PC-3 (cell line): ENCODE results near the gene ZMYND10. TPM values are rescaled to one million over a fixed set of nuclear protein-coding genes. Genes with fewer than 3 reads are reported as not detected.

Experiments used
- ATAC-seq: fragments of 200-7000 bp; cut with Tn5 transposase; 2 replicates; pipeline ENCODE4 v1.9.1; 2020; ENCODE audit warnings: mild to moderate bottlenecking, moderate library complexity
- BruUV-seq: library from RNA; stranded (reverse); fragments of 400-500 nt; replicated peaks from 2 replicates; lab custom pipeline; 2021; lab: Mats Ljungman, UMichigan
- CTCF ChIA-PET: fragments of 300-600 bp; sonication (Branson Sonifier 250); formaldehyde crosslinking; loops from one replicate; lab custom pipeline; 2022; ENCODE audit warnings: antibody characterized with exemption; lab: Charles Lee
- POLR2A ChIA-PET: fragments of 300-600 bp; sonication (Branson Sonifier 250); formaldehyde crosslinking; loops from one replicate; lab custom pipeline; 2022; ENCODE audit warnings: antibody characterized with exemption; ENCODE audit not compliant: unreplicated experiment; lab: Charles Lee
- DNase-seq: peaks from one replicate; pipeline ENCODE4 v3.0.0-alpha.2; 2015
- H2AFZ ChIP-seq: fragments of 300-600 bp; sonication (generic); 2 replicates; pipeline ENCODE4 v1.6.0; 2016; ENCODE audit warnings: antibody characterized with exemption, low read length
- H3F3A ChIP-seq: fragments of 300-600 bp; sonication (generic); one replicate; pipeline ENCODE4 v1.6.0; 2017; ENCODE audit warnings: antibody characterized with exemption, low read length, control low read depth, mild to moderate bottlenecking; ENCODE audit not compliant: unreplicated experiment
- H3K27ac ChIP-seq: fragments of 300-600 bp; sonication (generic); 2 replicates; pipeline ENCODE4 v1.5.1; 2016; ENCODE audit warnings: mild to moderate bottlenecking, low read length
- H3K27me3 ChIP-seq: fragments of 300-600 bp; sonication (generic); 2 replicates; pipeline ENCODE4 v1.6.1; 2016; ENCODE audit warnings: low read length, mixed read lengths
- H3K36me3 ChIP-seq: fragments of 300-600 bp; sonication (generic); 2 replicates; pipeline ENCODE4 v1.6.1; 2016; ENCODE audit warnings: low read depth, mixed run types, low read length, mixed read lengths
- H3K4me1 ChIP-seq: fragments of 300-600 bp; sonication (generic); 2 replicates; pipeline ENCODE4 v1.5.1; 2016; ENCODE audit warnings: low read length; ENCODE audit not compliant: insufficient read depth
- H3K4me2 ChIP-seq: fragments of 300-600 bp; sonication (generic); 2 replicates; pipeline ENCODE4 v1.6.0; 2016; ENCODE audit warnings: low read length
- H3K4me3 ChIP-seq: fragments of 300-600 bp; sonication (generic); 2 replicates; pipeline ENCODE4 v1.5.1; 2016; ENCODE audit warnings: mild to moderate bottlenecking, low read length, mixed read lengths
- H3K79me2 ChIP-seq: fragments of 300-600 bp; sonication (generic); 2 replicates; pipeline ENCODE4 v1.6.1; 2017; ENCODE audit warnings: low read length, mixed read lengths
- H3K9ac ChIP-seq: fragments of 300-600 bp; sonication (generic); 2 replicates; pipeline ENCODE4 v1.6.0; 2016; ENCODE audit warnings: mild to moderate bottlenecking, low read length
- H3K9me2 ChIP-seq: fragments of 300-600 bp; sonication (generic); replicated peaks from 2 replicates; pipeline ENCODE4 v1.6.1; 2016; ENCODE audit warnings: mixed run types, low read length, mixed read lengths
- H3K9me3 ChIP-seq: fragments of 300-600 bp; sonication (generic); 2 replicates; pipeline ENCODE4 v1.6.1; 2016; ENCODE audit warnings: low read length, mixed read lengths
- H4K20me1 ChIP-seq: fragments of 300-600 bp; sonication (generic); 2 replicates; pipeline ENCODE4 v1.6.1; 2016; ENCODE audit warnings: low read length, mixed read lengths
- CTCF ChIP-seq: fragments of 300-600 bp; sonication (generic); conservative IDR thresholded peaks from 2 replicates; pipeline ENCODE4 v1.5.1; 2017; ENCODE audit warnings: antibody characterized with exemption, low read depth, mild to moderate bottlenecking, low read length
- EZH2 ChIP-seq: fragments of 300-600 bp; sonication (generic); IDR thresholded peaks from one replicate; pipeline ENCODE4 v1.6.1; 2017; ENCODE audit warnings: antibody characterized with exemption, mild to moderate bottlenecking, low read length; ENCODE audit not compliant: unreplicated experiment
- EZH2phosphoT487 ChIP-seq: fragments of 300-600 bp; sonication (generic); IDR thresholded peaks from 2 replicates; pipeline ENCODE4 v1.6.1; 2018; ENCODE audit warnings: mild to moderate bottlenecking, antibody characterized with exemption, low read length, borderline replicate concordance
- intact Hi-C: fragments of 100-400 bp; cut with micrococcal nuclease; formaldehyde crosslinking; loops from 2 replicates; pipeline ENCODE4 v1.9.0; 2023
- total RNA-seq: library from RNA; depleted of rRNA; stranded (reverse); fragments of >200 nt; gene quantifications from 2 replicates; pipeline ENCODE4 v1.2.3, GENCODE V29; 2014

ZMYND10 gene
- total RNA-seq, 1 experiment from 2014 or later: 1.6 TPM

GRCh38 chr3:50299638-50299928 lies 45.9 kb downstream of the ZMYND10 start:
- no peak for DNase-seq
- H3K9me2 ChIP-seq: no peaks in the 10 kb centered on the region
- peaks cover 20% of the 10 kb centered on the region for H3K4me1 ChIP-seq
- H3F3A ChIP-seq: no peaks in the 10 kb centered on the region
- no peak for ATAC-seq
- CTCF ChIA-PET: interaction anchor here (0.7 to 1.6 kb wide), 4 partner anchors 22 to 53 kb away, joined by 4 to 7 read pairs (median 6); no protein-coding TSS in a partner anchor
- peak overlapping the region; percentile 90 for H3K27ac ChIP-seq
- peak overlapping the region; percentile 52 for H3K4me3 ChIP-seq
- H3K4me2 ChIP-seq: peak overlapping the region; percentile 71
- H3K36me3 ChIP-seq: no peaks in the 10 kb centered on the region
- H3K9me3 ChIP-seq: no peaks in the 10 kb centered on the region
- peaks cover 14% of the 10 kb centered on the region for H3K79me2 ChIP-seq
- TF ChIP-seq EZH2 (no peak), CTCF (no peak), EZH2phosphoT487 (no peak)
- no peaks in the 10 kb centered on the region for H3K27me3 ChIP-seq
- POLR2A ChIA-PET: interaction anchor here (0.6 to 1.8 kb wide), 4 partner anchors 10 to 51 kb away, joined by 3 to 12 read pairs (median 6); partner anchors contain the start of genes CYB561D2 and NPRL2
- no peaks in the 10 kb centered on the region for H4K20me1 ChIP-seq
- H3K9ac ChIP-seq: peak overlapping the region; percentile 81
- BruUV-seq: no TSS peak
- peak overlapping the region; percentile 57; the same call in 1 of the 2 replicates for H2AFZ ChIP-seq
- intact Hi-C loops: loop anchor here (1.0 to 2.0 kb wide), 3 partner anchors 18 to 65 kb away; no protein-coding TSS in a partner anchor

- POLR2A ChIA-PET: interaction anchor here (0.6 to 1.8 kb wide), 4 partner anchors 10 to 52 kb away, joined by 3 to 12 read pairs (median 6); partner anchors contain the start of genes CYB561D2 and NPRL2
- TSS peak; percentile 71 for BruUV-seq
- H3K4me1 ChIP-seq: peaks cover 20% of the 10 kb centered on the region
Observed at GRCh38 chr3:50298836-50299637, 46.5 kb downstream of the ZMYND10 start, which contains the start of the genes HYAL3 and NAA80. HYAL3 (minus strand) TSS chr3:50299405; CDS start chr3:50295602, 3,803 bp downstream. NAA80 (minus strand) TSS chr3:50299405; CDS start chr3:50297463, 1,942 bp downstream.

More at GRCh38 chr3:50298836-50299637, 46.5 kb downstream of the ZMYND10 start, which contains the start of the genes HYAL3 and NAA80:
- Histone ChIP-seq H3K27ac (peak within 1 kb of the TSS; percentile 90), H3K27me3 (no peaks in the 10 kb centered on the region), H2AFZ (peak within 1 kb of the TSS; percentile 86), H3K4me3 (peak within 1 kb of the TSS; percentile 94), H3K9me3 (no peaks in the 10 kb centered on the region), H3K9me2 (no peaks in the 10 kb centered on the region), H3F3A (no peaks in the 10 kb centered on the region), H3K9ac (peak within 1 kb of the TSS; percentile 93), H4K20me1 (no peaks in the 10 kb centered on the region), H3K36me3 (no peaks in the 10 kb centered on the region), H3K4me2 (peak within 1 kb of the TSS; percentile 98), H3K79me2 (peaks cover 14% of the 10 kb centered on the region)
- intact Hi-C loops: loop anchor here (1.0 to 2.0 kb wide), 3 partner anchors 18 to 64 kb away; no protein-coding TSS in a partner anchor
- TF ChIP-seq EZH2 (no peak), CTCF (peak; percentile 36; the same call in 1 of the 2 replicates)
- ATAC-seq (peak; percentile 86), DNase-seq (peak; percentile 99)
- CTCF ChIA-PET: interaction anchor here (0.7 to 1.6 kb wide), 4 partner anchors 23 to 52 kb away, joined by 4 to 7 read pairs (median 6); no protein-coding TSS in a partner anchor
